IPS-NIHi7 (cell line): ENCODE results near the gene SPATA31D4.
A peak's percentile ranks its signal among the peaks of the same experiment; 100 is the strongest.

Experiments used
- DNase-seq: peaks from one replicate; pipeline ENCODE4 v3.0.0; 2012; ENCODE audit warnings: mixed read lengths; ENCODE audit errors: extremely low spot score

SPATA31D4 gene

GRCh38 chr9:81964218-81965171, 36.3 kb downstream of the SPATA31D4 start:
- DNase-seq = no peak

GRCh38 chr9:81968026-81968425, 39.8 kb downstream of the SPATA31D4 start:
- no peak for DNase-seq

GRCh38 chr9:81969971-81970370, 41.7 kb downstream of the SPATA31D4 start:
- no peak for DNase-seq

GRCh38 chr9:81971727-81972126, 43.5 kb downstream of the SPATA31D4 start:
- DNase-seq = no peak

GRCh38 chr9:81974764-81975163, 46.5 kb downstream of the SPATA31D4 start:
- no peak for DNase-seq

- DNase-seq = peak; percentile 47
These were observed 48.1 kb downstream of the SPATA31D4 start for GRCh38 chr9:81976351-81976750.

- no peak for DNase-seq
These were observed 51.0 kb downstream of the SPATA31D4 start for GRCh38 chr9:81979196-81979595.

GRCh38 chr9:81980568-81980967, 52.3 kb downstream of the SPATA31D4 start:
- no peak for DNase-seq

- DNase-seq = no peak
These were observed 53.7 kb downstream of the SPATA31D4 start for GRCh38 chr9:81981883-81982282.
